ENCODE measurements around the gene KLF2.

Gene KLF2

GRCh38 chr19:16375157-16375935 is 50.7 kb downstream of the KLF2 start:
- Histone ChIP-seq H3K9me3 (ENCODE audit: insufficient read depth, low read depth, low read length) (no peaks in the 10 kb centered on the region), H3K4me1 (ENCODE audit: insufficient read depth, low read length) (no peaks in the 10 kb centered on the region), H3K4me3 (ENCODE audit: low read length) (no peak overlapping the region), H3K27ac (ENCODE audit: low read length) (no peak overlapping the region), H3K9ac (ENCODE audit: low read depth, low read length) (no peak overlapping the region), H3K36me3 (ENCODE audit: insufficient read depth, low read depth, low read length) (peaks cover 53% of the 10 kb centered on the region), H3K27me3 (ENCODE audit: insufficient read depth, low read length) (no peaks in the 10 kb centered on the region)

- H3K27me3 ChIP-seq (ENCODE audit: insufficient read depth, low read length): no peaks in the 10 kb centered on the region
- no peak overlapping the region for H3K4me3 ChIP-seq (ENCODE audit: low read length)
- no peak overlapping the region for H3K9ac ChIP-seq (ENCODE audit: low read depth, low read length)
- no peak overlapping the region for H3K27ac ChIP-seq (ENCODE audit: low read length)
- no peaks in the 10 kb centered on the region for H3K9me3 ChIP-seq (ENCODE audit: insufficient read depth, low read depth, low read length)
- H3K4me1 ChIP-seq (ENCODE audit: insufficient read depth, low read length): no peaks in the 10 kb centered on the region
- peaks cover 53% of the 10 kb centered on the region for H3K36me3 ChIP-seq (ENCODE audit: insufficient read depth, low read depth, low read length)
These were observed 51.2 kb downstream of the KLF2 start for GRCh38 chr19:16375936-16376185.

- no peak overlapping the region for H3K9ac ChIP-seq (ENCODE audit: low read depth, low read length)
- H3K9me3 ChIP-seq (ENCODE audit: insufficient read depth, low read depth, low read length): no peaks in the 10 kb centered on the region
- H3K4me3 ChIP-seq (ENCODE audit: low read length): no peak overlapping the region
- no peak overlapping the region for H3K27ac ChIP-seq (ENCODE audit: low read length)
- H3K4me1 ChIP-seq (ENCODE audit: insufficient read depth, low read length): no peaks in the 10 kb centered on the region
- H3K27me3 ChIP-seq (ENCODE audit: insufficient read depth, low read length): no peaks in the 10 kb centered on the region
- peaks cover 50% of the 10 kb centered on the region for H3K36me3 ChIP-seq (ENCODE audit: insufficient read depth, low read depth, low read length)
These were observed 51.6 kb downstream of the KLF2 start for GRCh38 chr19:16376241-16376640.

GRCh38 chr19:16376649-16377048 is 52.0 kb downstream of the KLF2 start:
- Histone ChIP-seq H3K27me3 (ENCODE audit: insufficient read depth, low read length) (no peaks in the 10 kb centered on the region), H3K9me3 (ENCODE audit: insufficient read depth, low read depth, low read length) (no peaks in the 10 kb centered on the region), H3K4me1 (ENCODE audit: insufficient read depth, low read length) (no peaks in the 10 kb centered on the region), H3K9ac (ENCODE audit: low read depth, low read length) (no peak overlapping the region), H3K4me3 (ENCODE audit: low read length) (no peak overlapping the region), H3K36me3 (ENCODE audit: insufficient read depth, low read depth, low read length) (peaks cover 48% of the 10 kb centered on the region), H3K27ac (ENCODE audit: low read length) (no peak overlapping the region)

GRCh38 chr19:16377521-16377920 is 52.9 kb downstream of the KLF2 start:
- no peaks in the 10 kb centered on the region for H3K9me3 ChIP-seq (ENCODE audit: insufficient read depth, low read depth, low read length)
- H3K4me3 ChIP-seq (ENCODE audit: low read length): no peak overlapping the region
- no peak overlapping the region for H3K27ac ChIP-seq (ENCODE audit: low read length)
- H3K36me3 ChIP-seq (ENCODE audit: insufficient read depth, low read depth, low read length): peaks cover 48% of the 10 kb centered on the region
- no peaks in the 10 kb centered on the region for H3K4me1 ChIP-seq (ENCODE audit: insufficient read depth, low read length)
- no peak overlapping the region for H3K9ac ChIP-seq (ENCODE audit: low read depth, low read length)
- no peaks in the 10 kb centered on the region for H3K27me3 ChIP-seq (ENCODE audit: insufficient read depth, low read length)
